Measurements from ENCODE around the gene ADM2. TPM values are rescaled to one million over a fixed set of nuclear protein-coding genes. Genes with fewer than 3 reads are reported as not detected.

Gene ADM2
- total and polyA plus RNA-seq, 2 donors (not counting 1 experiment from before 2014, with no cell fraction given), result 0.73 to 5.8 TPM

DNA sequence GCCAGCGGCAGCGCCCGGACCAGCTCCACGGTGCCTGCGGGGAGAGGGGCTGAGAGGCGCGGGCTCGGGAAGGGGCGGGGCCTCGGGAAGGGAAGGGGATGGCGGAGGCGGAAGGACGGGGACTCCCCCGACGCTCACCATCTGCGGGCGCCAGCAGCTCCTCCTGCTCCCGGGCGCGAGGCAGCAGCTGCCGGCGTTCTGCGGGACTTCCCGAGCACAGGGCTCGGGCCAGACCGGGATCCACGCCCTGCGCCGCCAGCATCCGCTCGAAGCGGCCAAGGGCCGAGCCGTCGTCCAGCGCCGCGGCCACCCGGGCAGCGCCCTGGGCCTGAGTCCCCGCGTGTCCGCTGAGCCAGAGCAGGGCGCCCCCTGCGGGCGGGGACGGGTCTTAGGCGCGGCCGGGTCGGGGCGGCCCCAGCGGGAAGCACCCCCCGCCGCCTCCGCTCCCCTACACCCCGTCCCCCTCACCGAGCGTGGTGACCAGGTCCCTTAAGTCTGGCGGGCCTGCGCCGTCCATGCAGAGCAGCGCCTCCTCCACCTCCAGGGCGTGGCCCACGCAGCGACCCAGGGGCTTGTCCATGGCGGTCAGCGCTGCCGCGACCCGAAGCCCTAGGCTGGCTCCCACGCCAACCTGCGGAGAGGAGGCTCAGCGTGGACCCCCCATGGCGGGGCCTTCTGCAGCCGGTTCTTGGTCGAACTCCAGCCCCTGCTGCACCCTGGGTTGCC, 44.9 kb downstream of the ADM2 start:
- DNase-seq (ENCODE audit: low read depth in 2 of 2), result peak; percentile 69 to 72
- H3K36me3 ChIP-seq (ENCODE audit: control insufficient read depth, insufficient read depth, low read length), result peaks cover 16% of the 10 kb centered on the region
- H3K4me1 ChIP-seq (ENCODE audit: control insufficient read depth, extremely low read depth, insufficient read depth, low read length), result peaks cover 19% of the 10 kb centered on the region
- H3K79me2 ChIP-seq (ENCODE audit: control insufficient read depth, insufficient read depth, low read length), result peaks cover 18% of the 10 kb centered on the region
- H2AFZ ChIP-seq (ENCODE audit: low read length), result peak overlapping the region; percentile 17
- no peaks in the 10 kb centered on the region for H3K9me3 ChIP-seq (ENCODE audit: control insufficient read depth, insufficient read depth, low read depth, low read length)
- H3K27ac ChIP-seq (ENCODE audit: insufficient read depth, low read length), result peak overlapping the region; percentile 71
- peak; percentile 15 to 51 for TF ChIP-seq CTCF (conservative IDR thresholded peaks at IDR 0.05 in 1 of 2, IDR thresholded peaks at IDR 0.05 in 1 of 2; ENCODE audit: low read depth in 1 of 2, low read length in 2 of 2)
- TF ChIP-seq EZH2 (IDR thresholded peaks at IDR 0.05; ENCODE audit: low read length, missing control alignments), result no peak
- peak overlapping the region; percentile 84 for H3K9ac ChIP-seq (ENCODE audit: insufficient read depth, low read length)
- no peaks in the 10 kb centered on the region for H4K20me1 ChIP-seq (ENCODE audit: control insufficient read depth, extremely low read depth, insufficient read depth, low read length)
- H3K4me2 ChIP-seq (ENCODE audit: extremely low read depth, insufficient read depth, low read length), result peak overlapping the region; percentile 81
- H3K4me3 ChIP-seq (replicated peaks in 1 of 4; ENCODE audit: control extremely low read depth in 1 of 4, insufficient read depth in 1 of 4, low read depth in 3 of 4, low read length in 4 of 4), result peak overlapping the region; percentile 53 to 82 (median 58)
- peaks cover 9% of the 10 kb centered on the region for H3K27me3 ChIP-seq (ENCODE audit: control insufficient read depth, insufficient read depth, low read length)

DNA sequence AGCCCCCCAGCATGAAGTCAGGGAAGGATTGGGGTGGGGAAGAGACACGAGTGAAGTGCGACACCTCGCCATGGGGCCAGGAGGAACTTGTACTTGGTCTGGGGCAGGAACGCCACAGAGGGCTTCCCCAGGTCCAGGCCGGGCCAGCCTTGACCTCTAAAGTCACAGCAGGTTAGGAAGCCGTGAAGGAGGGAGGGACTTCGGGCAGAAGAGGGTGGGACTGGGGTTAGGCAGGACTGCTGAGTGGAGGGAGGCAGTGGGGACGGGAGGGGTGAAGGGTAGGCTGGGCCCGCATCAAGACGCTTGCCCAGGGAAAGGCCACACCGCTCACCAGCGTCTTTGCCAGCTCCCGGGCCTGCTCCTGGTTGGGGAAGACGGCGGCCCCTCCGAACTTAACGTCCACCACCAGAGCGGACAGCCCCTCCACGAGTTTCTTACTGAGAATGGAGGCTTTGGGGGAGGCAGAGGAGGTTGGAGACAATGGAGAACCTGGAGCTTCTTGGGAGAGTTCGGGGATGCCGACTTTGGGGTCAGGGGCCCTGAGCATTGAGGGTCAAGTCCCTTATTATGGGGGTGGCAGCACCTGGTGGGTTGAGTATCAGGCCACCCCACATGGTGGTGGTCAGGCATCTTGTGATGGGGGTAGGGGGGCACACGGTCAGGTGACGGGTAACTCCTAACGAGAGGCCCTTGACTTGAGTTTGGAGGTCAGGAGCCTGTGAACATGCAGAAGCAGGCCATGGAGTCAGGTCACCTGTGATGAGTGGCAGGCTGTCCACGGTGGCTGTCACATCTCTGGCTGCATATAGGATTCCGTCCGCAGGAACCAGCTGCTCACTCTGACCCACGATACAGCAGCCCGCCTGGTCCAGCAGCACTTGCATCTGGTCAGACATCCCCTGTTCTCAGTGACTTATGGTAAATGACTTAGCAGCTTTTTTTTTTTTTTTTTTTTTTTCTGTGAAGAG, 45.8 kb downstream of the ADM2 start:
- Histone ChIP-seq H3K9ac (ENCODE audit: insufficient read depth, low read length) (peak overlapping the region; percentile 84), H3K27ac (ENCODE audit: insufficient read depth, low read length) (peak overlapping the region; percentile 71), H3K27me3 (ENCODE audit: control insufficient read depth, insufficient read depth, low read length) (peaks cover 11% of the 10 kb centered on the region), H3K36me3 (ENCODE audit: control insufficient read depth, insufficient read depth, low read length) (peaks cover 9% of the 10 kb centered on the region), H3K79me2 (ENCODE audit: control insufficient read depth, insufficient read depth, low read length) (peaks cover 18% of the 10 kb centered on the region), H3K9me3 (ENCODE audit: control insufficient read depth, insufficient read depth, low read depth, low read length) (no peaks in the 10 kb centered on the region), H3K4me2 (ENCODE audit: extremely low read depth, insufficient read depth, low read length) (peak overlapping the region; percentile 81), H4K20me1 (ENCODE audit: control insufficient read depth, extremely low read depth, insufficient read depth, low read length) (no peaks in the 10 kb centered on the region), H3K4me3 (replicated peaks in 1 of 4; ENCODE audit: control extremely low read depth in 1 of 4, insufficient read depth in 1 of 4, low read depth in 3 of 4, low read length in 4 of 4) (peak overlapping the region; percentile 48 to 82 (median 58)), H2AFZ (ENCODE audit: low read length) (no peak overlapping the region), H3K4me1 (ENCODE audit: control insufficient read depth, extremely low read depth, insufficient read depth, low read length) (peaks cover 21% of the 10 kb centered on the region)
- TF ChIP-seq EZH2 (IDR thresholded peaks at IDR 0.05; ENCODE audit: low read length, missing control alignments), result no peak
- TF ChIP-seq CTCF (conservative IDR thresholded peaks at IDR 0.05 in 1 of 2, IDR thresholded peaks at IDR 0.05 in 1 of 2; ENCODE audit: low read depth in 1 of 2, low read length in 2 of 2), result no peak
- peak; percentile 23 to 35 for DNase-seq (ENCODE audit: low read depth in 2 of 2)

Measured in fibroblast of lung (primary cell).